Mucosa of descending colon (tissue), 3 donors: ENCODE data around the gene AKT3. TPM values are rescaled to one million over a fixed set of nuclear protein-coding genes. Genes with fewer than 3 reads are reported as not detected.

Experiments
- ATAC-seq: fragments of 200-7000 bp; cut with Tn5 transposase; one replicate; pipeline ENCODE4 v1.9.1; 2020; ENCODE audit warnings: mild to moderate bottlenecking, moderate library complexity
- DNase-seq, 3 donors: peaks; one replicate each; pipeline ENCODE4 v3.0.0-alpha.2; 2020
- H3K36me3 ChIP-seq: fragments of 200-600 bp; one replicate; pipeline ENCODE4 v1.8.0; 2021; ENCODE audit warnings: low read depth, mild to moderate bottlenecking
- H3K4me1 ChIP-seq: fragments of 200-600 bp; one replicate; pipeline ENCODE4 v1.8.0; 2021; ENCODE audit warnings: low read depth, mild to moderate bottlenecking
- H3K4me3 ChIP-seq: fragments of 200-600 bp; one replicate; pipeline ENCODE4 v1.8.0; 2021; ENCODE audit warnings: mild to moderate bottlenecking
- H3K9me3 ChIP-seq: fragments of 200-600 bp; one replicate; pipeline ENCODE4 v1.8.0; 2021; ENCODE audit warnings: mild to moderate bottlenecking
- intact Hi-C, 2 donors: fragments of 100-400 bp; cut with DNase I in 1 of 2; cut with micrococcal nuclease in 1 of 2; formaldehyde crosslinking; loops; one replicate each; pipeline versions ENCODE4 v1.11.0 to v1.11.1; 2022; cut with DNase I, micrococcal nuclease
- total RNA-seq, 3 donors: library from RNA; stranded (reverse); fragmentation: NEBNext Ultra II Directional in 2 of 3; extraction: Animal tissue kit (Norgen Biotek cat#: 25700) in 2 of 3; gene quantifications; one replicate each; pipeline versions ENCODE4 v1.2.1 to v1.2.4, GENCODE V29; 2021 to 2023
- TF ChIP-seq, protein P1 (sequence below): fragments of 200-600 bp; IDR thresholded peaks from one replicate; pipeline ENCODE4 v1.8.0; 2022; ENCODE audit warnings: antibody characterized with exemption, mild to moderate bottlenecking
- donor health status: DM: no; HTN: no; CAD: no; lungs with moderate emphysema.
- donor health status: DM: no; HTN: no; CAD: no.
- donor health status: DM: no; HTN: yes; CAD: no.

AKT3 gene
- total RNA-seq, 3 donors from 2014 or later = 8.2 to 119 (median 12.6) TPM

DNA sequence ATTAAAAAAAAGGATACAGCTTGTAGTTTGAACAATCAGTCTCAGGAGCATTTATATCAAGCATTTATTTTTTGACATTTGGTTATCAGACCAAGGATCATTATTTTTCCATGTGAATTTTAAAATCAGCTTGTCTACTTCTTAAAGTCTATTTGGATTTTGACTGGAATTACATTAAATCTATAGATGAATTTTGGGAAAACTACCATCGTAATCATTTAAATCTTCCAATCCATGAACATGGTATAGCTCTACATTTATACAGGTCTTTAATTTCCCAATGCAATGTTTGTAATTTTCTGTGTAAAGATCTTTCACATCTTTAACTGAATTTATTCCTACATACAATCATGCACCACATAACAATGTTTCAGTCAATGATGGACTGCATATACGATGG is 203.2 kb downstream of the AKT3 start:
- TF ChIP-seq, protein P1, sequence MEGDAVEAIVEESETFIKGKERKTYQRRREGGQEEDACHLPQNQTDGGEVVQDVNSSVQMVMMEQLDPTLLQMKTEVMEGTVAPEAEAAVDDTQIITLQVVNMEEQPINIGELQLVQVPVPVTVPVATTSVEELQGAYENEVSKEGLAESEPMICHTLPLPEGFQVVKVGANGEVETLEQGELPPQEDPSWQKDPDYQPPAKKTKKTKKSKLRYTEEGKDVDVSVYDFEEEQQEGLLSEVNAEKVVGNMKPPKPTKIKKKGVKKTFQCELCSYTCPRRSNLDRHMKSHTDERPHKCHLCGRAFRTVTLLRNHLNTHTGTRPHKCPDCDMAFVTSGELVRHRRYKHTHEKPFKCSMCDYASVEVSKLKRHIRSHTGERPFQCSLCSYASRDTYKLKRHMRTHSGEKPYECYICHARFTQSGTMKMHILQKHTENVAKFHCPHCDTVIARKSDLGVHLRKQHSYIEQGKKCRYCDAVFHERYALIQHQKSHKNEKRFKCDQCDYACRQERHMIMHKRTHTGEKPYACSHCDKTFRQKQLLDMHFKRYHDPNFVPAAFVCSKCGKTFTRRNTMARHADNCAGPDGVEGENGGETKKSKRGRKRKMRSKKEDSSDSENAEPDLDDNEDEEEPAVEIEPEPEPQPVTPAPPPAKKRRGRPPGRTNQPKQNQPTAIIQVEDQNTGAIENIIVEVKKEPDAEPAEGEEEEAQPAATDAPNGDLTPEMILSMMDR = no peak
- Histone ChIP-seq H3K36me3 (no peaks in the 10 kb centered on the region), H3K9me3 (no peaks in the 10 kb centered on the region), H3K4me1 (no peaks in the 10 kb centered on the region), H3K4me3 (no peak overlapping the region)
- ATAC-seq = no peak
- intact Hi-C loops = no loop called here
- DNase-seq = no peak

DNA sequence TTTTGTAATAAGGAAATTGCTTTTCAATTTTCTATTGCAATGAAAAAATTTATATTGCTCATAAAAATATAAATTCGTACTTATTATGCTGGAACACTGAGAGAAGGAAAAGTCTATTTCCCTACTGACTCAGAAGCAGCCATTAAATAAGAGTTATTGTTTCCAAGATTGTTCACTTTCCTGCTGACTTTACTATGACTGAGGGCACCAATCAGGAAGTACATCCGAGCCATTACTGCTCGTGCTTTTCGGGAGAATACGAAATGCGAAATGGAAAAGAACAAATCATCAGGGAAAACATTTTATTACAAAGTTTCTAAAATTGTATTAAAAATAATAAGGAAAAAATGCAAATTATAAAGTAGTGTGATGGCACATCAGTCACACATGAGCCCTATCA is 204.8 kb downstream of the AKT3 start:
- ATAC-seq (no peak), DNase-seq (no peak)
- TF ChIP-seq, protein P1 = no peak
- H3K9me3 ChIP-seq = no peaks in the 10 kb centered on the region
- no peak overlapping the region for H3K4me3 ChIP-seq
- no peaks in the 10 kb centered on the region for H3K36me3 ChIP-seq
- intact Hi-C loops = no loop called here
- no peaks in the 10 kb centered on the region for H3K4me1 ChIP-seq

DNA sequence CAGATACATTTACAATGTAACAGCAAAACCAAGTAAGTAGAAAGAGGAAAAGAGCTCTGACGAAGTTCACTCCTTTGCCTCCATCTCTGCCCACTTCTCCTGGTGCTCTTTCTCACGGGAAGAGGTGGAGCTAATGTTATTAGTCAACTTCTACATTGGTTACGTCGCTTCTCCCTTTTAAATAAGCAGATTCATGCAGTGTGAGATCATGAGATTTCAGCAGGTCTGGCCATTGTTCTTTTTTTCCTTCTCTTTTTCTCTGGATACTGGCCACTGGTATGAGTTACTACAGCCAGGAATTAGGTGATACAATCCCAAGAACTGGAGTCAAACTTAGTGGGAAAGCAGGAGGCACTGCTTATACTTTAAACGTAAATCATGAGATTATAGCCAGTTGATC is 207.1 kb downstream of the AKT3 start:
- H3K4me1 ChIP-seq = no peaks in the 10 kb centered on the region
- intact Hi-C loops = no loop called here
- TF ChIP-seq, protein P1 = no peak
- ATAC-seq (no peak), DNase-seq (no peak)
- H3K4me3 ChIP-seq = no peak overlapping the region
- no peaks in the 10 kb centered on the region for H3K9me3 ChIP-seq
- H3K36me3 ChIP-seq = no peaks in the 10 kb centered on the region

- ATAC-seq = no peak
These were observed 210.9 kb downstream of the AKT3 start for GRCh38 chr1:243639027-243639658.

DNA sequence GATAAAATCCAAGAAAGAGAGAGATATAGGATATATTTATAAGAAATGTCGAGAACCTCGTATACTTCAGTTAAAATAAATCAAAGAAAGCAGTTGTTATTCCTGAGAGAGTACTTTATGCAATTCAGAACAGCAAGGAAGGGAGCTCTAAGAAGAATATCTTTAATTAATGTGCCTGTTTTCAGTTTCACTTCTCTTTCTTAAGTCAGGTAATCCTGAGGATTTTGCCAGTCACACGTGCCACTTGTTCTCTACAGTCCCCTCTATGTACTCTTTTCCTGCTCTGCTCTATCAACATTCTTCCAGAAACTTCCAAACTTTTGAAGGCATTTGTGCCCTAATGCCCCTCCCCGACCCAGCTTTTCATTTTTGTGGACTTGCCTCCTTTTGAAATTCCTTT is 211.9 kb downstream of the AKT3 start:
- Histone ChIP-seq H3K36me3 (no peaks in the 10 kb centered on the region), H3K9me3 (no peaks in the 10 kb centered on the region), H3K4me3 (no peak overlapping the region), H3K4me1 (no peaks in the 10 kb centered on the region)
- TF ChIP-seq, protein P1 = no peak
- DNase-seq = no peak
- intact Hi-C loops = no loop called here
- no peak for ATAC-seq

More at GRCh38 chr1:243639027-243639658, 210.9 kb downstream of the AKT3 start:
- H3K9me3 ChIP-seq = no peaks in the 10 kb centered on the region
- H3K4me3 ChIP-seq = no peak overlapping the region
- TF ChIP-seq, protein P1 = no peak
- no peak for DNase-seq
- H3K36me3 ChIP-seq = no peaks in the 10 kb centered on the region
- H3K4me1 ChIP-seq = no peaks in the 10 kb centered on the region
- intact Hi-C loops = no loop called here

- no peaks in the 10 kb centered on the region for H3K9me3 ChIP-seq
- intact Hi-C loops = no loop called here
- TF ChIP-seq, protein P1 = no peak
- H3K4me3 ChIP-seq = no peak overlapping the region
- ATAC-seq = no peak
- DNase-seq = no peak
- no peaks in the 10 kb centered on the region for H3K4me1 ChIP-seq
- H3K36me3 ChIP-seq = no peaks in the 10 kb centered on the region
These were observed 221.6 kb downstream of the AKT3 start for GRCh38 chr1:243628476-243628907.
